Coronary artery (tissue), 2 donors: Measurements from ENCODE around the gene FGF7.
"Not testable (repeated sequence)": the region's sequence is repeated elsewhere in the genome, so short reads cannot be mapped to it uniquely, and the experiment has no call there.

Experiments
- DNase-seq: peaks from one replicate; pipeline ENCODE4 v3.0.0-alpha.2; 2017; ENCODE audit warnings: low spot score
- H3K27ac ChIP-seq, 2 donors: fragments of 200-600 bp; sonication (generic); one replicate each; pipeline ENCODE4 v1.5.1; 2016 to 2019
- H3K4me3 ChIP-seq: fragments of 200-600 bp; sonication (generic); 2 replicates; pipeline ENCODE4 v1.5.1; 2016; ENCODE audit warnings: mild to moderate bottlenecking, moderate library complexity
- TF ChIP-seq, protein P1 (sequence below): fragments of 200-600 bp; sonication (generic); IDR thresholded peaks from one replicate; pipeline ENCODE4 v1.5.1; 2019; ENCODE audit warnings: antibody characterized with exemption

FGF7 gene

DNA sequence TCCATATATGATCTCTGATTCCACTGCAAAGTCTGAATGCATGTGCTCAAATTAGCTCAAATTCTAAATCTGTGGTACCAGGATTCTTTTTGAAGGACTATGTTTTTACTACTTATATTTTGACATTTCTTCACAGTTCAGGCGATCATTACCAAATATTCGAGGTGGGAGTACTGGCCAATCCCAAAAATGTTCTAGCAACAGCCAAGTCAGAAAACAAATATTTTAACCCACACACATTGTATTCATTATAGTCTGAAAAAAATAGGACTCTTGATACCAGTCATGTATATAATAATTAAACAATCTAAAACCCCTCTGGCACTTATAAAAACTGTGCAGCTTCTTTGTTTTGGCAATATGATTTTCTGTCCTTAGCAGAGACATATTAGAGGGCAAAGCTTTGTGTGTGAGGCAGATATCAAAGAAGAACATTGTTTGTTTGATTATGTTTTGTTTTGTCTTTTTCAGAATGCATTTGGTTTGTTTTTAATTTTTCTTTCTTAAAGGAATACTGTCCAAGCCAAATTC is 37.4 kb downstream of the FGF7 start:
- no peak overlapping the region for H3K27ac ChIP-seq

DNA sequence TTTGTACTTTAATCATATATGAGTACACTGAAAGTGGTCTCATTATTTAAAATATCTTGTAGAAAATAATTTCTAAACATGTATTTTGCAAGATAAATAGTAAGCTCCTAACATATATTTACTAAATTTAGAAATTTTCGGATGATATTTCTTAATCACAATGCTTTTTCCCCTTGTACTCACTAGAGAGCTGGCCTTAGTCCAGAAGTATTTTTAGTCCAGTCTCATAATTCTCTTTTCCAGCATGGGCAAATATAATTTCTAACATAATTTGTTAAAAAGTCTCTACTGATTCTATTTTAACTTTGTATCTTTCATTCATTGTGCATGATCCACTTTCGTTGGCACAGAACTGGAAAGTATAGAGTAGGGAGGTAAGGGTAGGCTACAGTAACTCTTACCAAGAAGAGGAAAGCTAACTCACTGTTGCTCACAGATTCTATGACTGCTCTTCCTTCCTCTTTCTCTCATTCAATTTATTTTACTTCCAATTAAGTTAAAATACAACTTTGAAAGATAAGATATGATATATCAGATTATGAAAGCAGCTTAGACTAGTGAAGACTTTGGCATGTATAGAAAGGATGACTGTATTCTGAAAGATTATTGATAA is 39.3 kb downstream of the FGF7 start:
- no peak overlapping the region for H3K4me3 ChIP-seq
- DNase-seq, result no peak
- TF ChIP-seq, protein P1, sequence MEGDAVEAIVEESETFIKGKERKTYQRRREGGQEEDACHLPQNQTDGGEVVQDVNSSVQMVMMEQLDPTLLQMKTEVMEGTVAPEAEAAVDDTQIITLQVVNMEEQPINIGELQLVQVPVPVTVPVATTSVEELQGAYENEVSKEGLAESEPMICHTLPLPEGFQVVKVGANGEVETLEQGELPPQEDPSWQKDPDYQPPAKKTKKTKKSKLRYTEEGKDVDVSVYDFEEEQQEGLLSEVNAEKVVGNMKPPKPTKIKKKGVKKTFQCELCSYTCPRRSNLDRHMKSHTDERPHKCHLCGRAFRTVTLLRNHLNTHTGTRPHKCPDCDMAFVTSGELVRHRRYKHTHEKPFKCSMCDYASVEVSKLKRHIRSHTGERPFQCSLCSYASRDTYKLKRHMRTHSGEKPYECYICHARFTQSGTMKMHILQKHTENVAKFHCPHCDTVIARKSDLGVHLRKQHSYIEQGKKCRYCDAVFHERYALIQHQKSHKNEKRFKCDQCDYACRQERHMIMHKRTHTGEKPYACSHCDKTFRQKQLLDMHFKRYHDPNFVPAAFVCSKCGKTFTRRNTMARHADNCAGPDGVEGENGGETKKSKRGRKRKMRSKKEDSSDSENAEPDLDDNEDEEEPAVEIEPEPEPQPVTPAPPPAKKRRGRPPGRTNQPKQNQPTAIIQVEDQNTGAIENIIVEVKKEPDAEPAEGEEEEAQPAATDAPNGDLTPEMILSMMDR, result no peak
- H3K27ac ChIP-seq, result no peak overlapping the region

More for the DNA sequence above, 37.4 kb downstream of the FGF7 start:
- H3K4me3 ChIP-seq, result no peak overlapping the region
- no peak for DNase-seq
- TF ChIP-seq, protein P1, result no peak

DNA sequence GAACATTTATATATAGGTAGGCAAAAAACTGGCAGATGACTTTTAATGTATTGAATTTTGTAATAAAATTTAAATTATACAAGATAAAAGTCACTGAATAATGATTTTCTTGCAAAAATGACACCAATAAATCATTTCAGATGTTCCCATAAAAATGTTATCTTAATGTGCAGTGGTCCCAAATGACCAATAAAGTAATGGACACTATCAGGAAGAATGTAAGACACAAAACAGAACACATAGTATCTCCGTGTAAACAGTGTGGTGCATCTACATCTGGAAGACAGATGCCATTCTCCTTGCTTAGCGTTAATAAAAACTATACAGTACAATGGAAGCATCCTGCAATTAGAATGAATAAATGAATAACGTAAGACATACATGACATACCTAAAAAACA is 41.5 kb downstream of the FGF7 start:
- H3K27ac ChIP-seq, result no peak overlapping the region
- DNase-seq, result no peak
- TF ChIP-seq, protein P1, result no peak
- no peak overlapping the region for H3K4me3 ChIP-seq

DNA sequence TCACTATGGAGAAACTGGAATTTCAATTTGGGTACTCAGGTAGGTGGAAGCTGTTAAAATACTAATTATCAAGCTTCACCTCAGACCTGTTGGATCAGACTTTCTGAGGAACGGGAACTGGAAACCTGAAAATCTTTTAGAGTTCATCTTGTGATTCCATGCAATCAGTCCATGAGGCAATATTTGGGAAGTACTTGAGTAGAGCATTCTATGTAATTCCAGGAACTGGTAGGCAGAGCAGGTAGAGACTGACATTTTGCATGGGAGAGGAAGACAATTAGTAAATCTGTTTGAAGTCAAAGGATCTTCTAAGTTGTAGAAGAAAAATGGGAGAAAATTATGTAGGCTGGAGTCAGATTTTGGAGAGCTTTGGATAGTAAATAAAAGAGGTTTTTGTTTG is 43.1 kb downstream of the FGF7 start:
- Histone ChIP-seq H3K27ac (no peak overlapping the region), H3K4me3 (peak overlapping the region; percentile 4)
- DNase-seq, result no peak
- TF ChIP-seq, protein P1, result no peak

DNA sequence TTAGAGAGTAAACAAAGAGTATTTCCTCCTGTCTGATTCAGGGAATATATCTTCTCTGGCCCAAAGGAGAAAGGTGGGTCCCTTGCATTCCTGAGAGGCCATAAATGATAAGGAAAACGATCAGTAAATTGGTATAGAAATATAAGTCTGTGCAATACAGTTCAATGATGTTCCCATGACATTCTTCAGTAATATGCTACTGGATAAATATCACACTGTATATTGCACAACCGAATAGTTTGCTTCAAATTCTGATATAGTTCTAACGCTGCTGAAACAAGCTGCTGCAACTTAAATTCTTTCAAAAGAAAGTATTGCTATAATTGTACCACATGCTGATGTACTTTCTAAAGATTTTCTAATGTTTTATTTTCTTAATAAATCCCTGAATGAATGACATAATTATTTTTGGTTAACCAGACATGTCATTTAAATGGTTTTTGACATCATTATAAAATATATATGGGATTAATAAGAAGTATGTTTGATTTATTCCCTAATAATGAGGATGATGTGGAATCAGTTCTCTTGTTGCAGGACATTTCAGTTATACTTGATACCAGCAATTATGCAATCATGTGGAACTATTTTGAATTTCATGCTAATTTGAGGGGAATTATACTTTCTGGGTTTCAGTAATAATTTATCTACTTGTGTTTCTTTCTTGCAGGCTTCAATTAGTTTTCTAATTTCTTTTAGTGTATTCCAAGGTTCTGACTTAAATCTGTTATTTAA is 44.9 kb downstream of the FGF7 start:
- no peak for DNase-seq
- no peak overlapping the region for H3K4me3 ChIP-seq
- TF ChIP-seq, protein P1, result no peak
- no peak overlapping the region for H3K27ac ChIP-seq

DNA sequence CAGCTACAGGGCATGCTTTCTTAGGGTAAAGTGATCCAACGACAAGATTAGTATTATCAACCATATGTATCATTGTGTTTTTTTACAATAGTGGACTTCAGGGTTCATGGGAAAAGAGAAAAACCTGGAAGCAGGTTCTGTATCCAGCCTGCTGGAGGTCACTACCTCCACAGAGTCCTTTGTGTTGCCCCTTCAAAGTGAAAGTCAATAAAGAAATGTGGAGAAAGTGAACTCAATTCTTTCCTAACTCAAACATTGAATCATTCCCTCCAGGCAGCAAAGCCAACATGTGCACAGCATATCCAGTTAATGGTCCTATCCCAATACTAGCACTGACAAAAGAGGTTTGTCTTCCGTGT is 45.4 kb downstream of the FGF7 start:
- TF ChIP-seq, protein P1, result no peak
- DNase-seq, result no peak
- Histone ChIP-seq H3K4me3 (no peak overlapping the region), H3K27ac (no peak overlapping the region)

DNA sequence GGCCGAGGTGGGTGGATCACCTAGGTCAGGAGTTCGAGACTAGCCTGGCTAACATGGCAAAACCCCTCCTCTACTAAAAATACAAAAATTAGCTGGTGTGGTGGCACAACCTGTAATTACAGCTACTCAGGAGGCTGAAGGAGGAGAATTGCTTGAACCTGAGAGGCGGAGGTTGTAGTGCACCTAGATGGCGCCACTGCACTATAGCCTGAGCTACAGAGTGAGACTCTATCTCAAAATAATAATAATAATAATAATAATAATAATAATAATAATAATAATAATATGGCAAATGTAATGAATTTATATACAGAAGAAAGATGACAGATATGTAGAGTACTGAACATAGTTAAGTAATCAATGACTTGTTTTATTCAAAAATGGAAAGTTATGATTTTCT is 48.2 kb downstream of the FGF7 start:
- H3K4me3 ChIP-seq, result not testable (repeated sequence)

More for the DNA sequence above, 48.2 kb downstream of the FGF7 start:
- DNase-seq, H3K27ac ChIP-seq: not testable (repeated sequence)
